NOMO-1 treated with dmso at 0.1 percent for 144 hours (cell line): ENCODE measurements around the gene CASP8.

Experiments
- DNase-seq: peaks from one replicate; lab custom pipeline; 2025; ENCODE audit not compliant: unreplicated experiment; lab: John Stamatoyannopoulos, UW

CASP8 gene

DNA sequence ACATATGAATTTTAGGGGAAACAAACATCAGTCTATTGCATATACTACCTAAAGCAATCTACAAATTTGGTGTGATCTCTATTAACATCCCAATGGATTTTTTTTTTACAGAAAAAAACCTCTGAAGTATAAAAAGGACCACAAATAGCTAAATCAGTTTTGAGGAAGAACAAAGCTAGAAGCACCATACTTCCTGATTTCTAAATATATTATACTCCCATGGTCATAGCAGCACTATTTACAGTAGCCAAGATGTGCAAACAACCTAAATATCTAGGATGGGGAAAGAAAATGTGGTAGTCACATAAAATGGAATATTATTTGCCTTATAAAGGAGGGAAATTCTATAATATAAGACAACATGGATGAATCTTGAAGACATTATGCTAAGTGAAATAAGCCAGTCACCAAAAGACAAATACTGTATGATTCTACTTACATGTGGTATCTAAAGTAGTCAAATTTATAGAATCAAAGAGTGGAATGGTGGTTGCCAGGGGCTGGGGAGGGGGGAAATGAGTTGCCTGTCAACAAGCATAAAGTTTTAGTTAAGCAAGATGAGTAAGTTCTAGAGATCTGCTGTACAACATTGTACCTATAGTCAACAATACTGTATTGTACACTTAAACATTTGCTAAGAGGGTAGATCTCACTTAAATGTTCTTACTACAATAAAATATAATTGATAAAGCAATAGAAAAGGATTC is 17.6 kb upstream of the CASP8 start:
- DNase-seq: no peak

DNA sequence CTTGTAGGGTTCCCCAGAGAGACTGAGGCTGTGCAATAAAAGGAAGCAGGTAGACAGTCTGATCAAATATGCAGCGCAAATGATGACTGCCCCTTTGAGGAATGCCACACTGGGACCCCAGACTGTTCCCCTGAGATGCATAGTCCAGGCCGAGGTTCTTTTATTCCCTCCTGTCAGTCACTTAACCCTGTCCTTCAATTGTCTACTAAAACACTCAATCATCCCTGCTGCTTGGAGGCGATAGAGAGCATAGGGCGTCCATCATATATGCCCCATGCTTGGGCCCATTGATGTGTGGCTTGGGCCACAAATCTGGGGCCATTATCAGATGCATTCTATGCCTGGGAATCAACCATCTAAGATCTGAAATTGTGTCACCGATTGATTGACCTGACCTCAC is 15.5 kb upstream of the CASP8 start:
- DNase-seq: no peak

DNA sequence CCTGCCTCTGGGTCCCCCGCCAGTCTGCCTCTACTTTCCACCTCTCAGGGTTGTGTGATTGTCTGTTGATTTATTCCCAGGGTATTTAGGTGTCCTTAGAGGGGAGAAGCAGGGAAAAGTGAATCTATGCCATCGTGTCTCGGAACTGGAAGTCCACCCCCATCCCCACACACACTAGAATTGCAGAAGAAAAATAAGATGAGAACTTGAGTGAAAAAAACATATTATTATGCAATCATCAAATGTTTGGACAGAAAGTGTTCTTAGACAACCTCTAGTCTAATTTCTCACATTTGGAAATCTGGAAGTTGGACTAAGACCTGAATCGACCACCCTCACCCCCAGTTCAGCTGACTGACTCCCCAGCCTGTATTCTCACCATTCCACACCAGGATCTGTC is 14.1 kb upstream of the CASP8 start:
- DNase-seq: no peak

DNA sequence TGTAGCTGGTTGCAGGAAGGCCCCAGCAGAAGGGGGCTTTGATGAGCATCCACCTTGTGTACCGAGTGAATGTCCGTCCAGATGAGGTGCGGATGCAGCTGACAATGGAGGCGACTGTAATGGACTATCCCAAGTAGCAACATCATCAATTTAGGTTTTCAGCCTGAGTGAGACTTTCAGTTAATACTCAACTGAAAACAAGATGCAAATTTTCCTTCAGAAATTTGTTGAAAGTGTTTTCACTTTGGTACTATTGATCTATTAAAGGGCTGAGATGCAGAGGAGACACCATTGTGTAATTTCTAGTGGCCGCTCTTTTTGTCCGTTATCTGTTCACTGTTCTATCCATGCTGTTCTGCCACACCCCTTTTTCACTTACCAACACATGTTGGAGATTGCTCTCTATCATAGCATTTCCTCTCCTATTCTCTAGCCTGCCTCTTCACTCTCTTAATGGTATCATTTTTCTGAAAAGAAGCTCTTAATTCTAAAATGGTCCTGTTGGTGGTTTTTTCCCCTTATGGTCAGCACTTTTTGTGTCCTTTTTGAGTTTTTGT is 12.0 kb upstream of the CASP8 start:
- no peak for DNase-seq

DNA sequence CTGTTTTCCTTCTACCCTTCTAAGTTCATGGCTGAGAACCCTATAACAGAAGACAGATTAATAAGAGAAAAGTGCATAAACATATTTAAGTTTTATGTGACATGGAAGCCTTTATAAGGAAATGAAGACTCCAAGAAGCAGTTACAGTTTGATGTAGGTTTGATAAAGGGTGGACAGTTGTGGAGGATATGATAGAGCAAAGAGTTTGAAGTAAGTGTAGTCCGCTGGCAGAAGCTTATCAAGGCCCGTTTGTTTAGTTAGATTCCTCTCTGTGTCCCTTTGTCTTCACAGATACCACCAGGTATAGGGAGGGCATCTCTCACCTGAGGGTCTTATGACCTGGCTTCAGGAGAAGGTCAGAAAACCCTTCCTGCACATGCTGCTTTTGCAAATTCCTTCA is 10.4 kb upstream of the CASP8 start:
- no peak for DNase-seq

DNA sequence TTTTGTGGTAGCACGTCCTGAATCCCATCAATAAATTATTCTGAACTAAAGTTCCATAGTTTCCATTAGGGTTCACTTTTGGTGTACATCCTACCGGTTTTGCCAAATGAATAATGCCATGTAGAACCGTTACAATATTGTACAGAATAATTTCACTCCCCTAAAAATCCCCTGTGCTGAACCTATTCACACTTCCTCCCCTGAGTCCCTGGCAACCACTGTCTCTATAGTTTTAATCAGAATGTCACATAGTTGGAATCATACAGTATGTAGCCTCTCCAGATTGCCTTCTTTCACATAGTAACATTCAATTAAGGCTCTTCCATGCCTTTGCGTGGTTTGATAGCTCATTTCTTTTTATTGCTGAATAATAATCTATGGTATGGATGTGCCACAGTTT is 9.6 kb upstream of the CASP8 start:
- no peak for DNase-seq

DNA sequence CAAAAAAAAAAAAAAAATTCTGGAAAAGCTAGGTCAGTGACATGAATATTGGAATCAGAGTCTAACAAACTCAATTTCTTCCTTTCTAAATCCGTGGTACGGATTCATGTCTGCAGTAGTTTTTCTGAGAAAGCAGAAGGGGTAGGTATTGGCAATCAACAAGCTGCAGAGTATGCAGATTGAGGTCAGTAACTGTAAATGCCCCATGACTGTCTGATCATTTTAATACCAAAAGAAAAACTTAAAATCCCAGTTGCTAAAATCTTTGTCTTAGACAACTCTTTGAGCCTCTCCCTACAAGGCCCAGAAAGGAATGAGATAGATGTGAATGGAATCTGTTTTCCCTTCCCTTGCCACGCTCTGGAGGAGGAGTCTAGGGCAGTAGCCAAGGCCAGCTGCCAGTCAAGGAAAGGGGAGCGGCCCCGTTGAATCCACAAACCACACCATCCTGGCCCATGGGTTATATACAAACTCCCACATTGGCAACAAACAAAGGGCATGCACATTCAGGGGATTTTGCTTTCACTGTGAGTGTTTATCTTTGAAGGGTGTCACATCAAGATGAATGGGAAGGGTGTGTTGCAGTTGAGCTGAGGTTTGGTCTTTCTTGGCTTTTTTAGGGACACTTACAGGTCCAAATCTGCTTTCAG is 6.1 kb upstream of the CASP8 start:
- DNase-seq: no peak

DNA sequence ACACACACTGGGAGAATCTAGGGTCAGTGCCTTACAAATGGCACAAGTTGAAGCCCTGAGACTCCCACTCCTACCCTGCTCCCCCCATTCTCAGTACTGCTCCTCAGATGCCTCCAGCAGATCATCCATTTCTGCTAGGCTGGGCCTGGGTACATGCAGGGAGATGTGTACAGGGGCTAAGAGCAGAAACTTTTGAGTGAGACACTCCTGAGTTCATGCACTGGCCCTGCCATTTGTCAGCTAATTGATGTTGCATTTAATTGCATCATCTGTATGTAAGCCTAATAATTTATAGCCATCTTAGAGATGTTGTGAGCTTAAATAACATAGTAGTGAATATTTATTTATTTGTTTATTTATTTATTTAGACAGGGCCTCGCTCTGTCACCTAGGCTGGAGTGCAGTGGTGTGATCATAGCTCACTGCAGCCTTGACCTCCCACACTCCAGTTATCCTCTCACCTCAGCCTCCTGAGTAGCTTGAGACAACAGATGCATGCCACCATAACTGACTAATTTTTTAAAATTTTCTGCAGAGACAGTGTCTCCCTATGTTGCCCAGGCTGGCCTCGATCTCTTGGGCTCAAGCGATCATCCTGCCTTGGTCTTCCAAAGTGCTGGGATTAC is 4.8 kb upstream of the CASP8 start:
- no peak for DNase-seq

DNA sequence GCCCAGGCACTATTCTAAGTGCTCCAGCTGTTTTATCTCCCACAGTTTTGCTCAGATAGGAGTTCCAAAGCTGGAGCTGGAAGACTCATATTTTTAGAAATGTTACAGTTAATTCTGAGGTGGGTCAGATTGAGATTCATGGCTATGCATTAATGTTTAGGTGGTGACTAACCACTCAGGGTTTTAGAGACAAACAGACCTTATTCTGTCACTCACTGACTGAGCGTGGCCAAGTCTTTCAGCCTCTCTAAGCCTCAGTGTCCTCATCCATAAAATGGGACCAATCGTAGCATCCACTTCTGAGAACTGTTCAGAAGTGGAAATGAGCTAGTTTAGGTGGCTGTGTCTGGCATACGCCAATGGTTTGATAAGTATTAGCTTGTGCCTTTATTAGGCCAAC is 4.3 kb upstream of the CASP8 start:
- no peak for DNase-seq

DNA sequence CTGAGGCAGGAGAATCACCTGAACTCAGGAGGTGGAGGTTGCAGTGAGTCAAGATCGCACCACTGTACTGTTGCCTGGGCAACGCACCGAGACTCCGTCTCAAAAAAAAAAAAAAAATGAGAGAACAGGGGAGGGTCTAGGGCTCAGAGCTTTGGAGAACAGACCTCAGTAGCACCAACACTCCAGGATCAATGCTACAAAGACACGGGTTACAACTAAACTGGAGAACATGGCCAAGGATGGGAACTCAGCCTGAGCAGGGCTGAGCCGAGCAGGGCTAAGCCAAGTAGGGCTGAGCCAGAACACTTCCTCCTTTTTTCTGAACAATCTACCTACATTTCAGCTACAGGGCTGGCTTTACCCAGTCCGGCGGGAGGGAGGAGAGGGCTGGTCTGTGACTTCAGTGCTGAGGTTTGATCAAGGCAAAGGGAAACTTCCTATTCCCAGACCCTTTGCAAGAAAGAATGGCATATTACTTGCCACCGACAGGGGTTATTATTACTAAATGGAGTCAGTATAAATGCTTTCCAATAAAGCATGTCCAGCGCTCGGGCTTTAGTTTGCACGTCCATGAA is 2.9 kb upstream of the CASP8 start:
- peak; percentile 92 for DNase-seq

DNA sequence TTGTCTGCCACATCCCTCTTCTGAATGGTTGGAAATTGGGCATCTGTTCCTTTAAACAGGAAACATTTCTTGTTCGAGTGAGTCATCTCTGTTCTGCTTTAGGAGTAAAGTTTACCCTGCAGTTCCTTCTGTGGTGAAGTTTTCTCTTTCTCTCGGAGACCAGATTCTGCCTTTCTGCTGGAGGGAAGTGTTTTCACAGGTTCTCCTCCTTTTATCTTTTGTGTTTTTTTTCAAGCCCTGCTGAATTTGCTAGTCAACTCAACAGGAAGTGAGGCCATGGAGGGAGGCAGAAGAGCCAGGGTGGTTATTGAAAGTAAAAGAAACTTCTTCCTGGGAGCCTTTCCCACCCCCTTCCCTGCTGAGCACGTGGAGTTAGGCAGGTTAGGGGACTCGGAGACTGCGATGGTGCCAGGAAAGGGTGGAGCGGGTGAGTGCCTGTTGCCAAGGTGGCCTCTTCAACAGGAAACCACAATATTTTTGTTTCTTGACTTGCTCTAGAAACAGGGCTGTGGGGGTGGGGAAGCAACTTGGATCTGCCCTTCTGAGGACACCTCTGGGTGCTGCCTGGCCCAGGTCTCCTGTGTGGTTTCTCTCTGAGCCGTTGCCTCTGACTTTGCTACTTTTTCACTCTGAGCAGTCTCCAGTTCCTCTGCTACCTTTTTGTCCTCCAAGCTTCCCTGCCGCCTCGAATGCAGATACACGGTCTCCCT is 2.2 kb upstream of the CASP8 start:
- DNase-seq: peak; percentile 88

DNA sequence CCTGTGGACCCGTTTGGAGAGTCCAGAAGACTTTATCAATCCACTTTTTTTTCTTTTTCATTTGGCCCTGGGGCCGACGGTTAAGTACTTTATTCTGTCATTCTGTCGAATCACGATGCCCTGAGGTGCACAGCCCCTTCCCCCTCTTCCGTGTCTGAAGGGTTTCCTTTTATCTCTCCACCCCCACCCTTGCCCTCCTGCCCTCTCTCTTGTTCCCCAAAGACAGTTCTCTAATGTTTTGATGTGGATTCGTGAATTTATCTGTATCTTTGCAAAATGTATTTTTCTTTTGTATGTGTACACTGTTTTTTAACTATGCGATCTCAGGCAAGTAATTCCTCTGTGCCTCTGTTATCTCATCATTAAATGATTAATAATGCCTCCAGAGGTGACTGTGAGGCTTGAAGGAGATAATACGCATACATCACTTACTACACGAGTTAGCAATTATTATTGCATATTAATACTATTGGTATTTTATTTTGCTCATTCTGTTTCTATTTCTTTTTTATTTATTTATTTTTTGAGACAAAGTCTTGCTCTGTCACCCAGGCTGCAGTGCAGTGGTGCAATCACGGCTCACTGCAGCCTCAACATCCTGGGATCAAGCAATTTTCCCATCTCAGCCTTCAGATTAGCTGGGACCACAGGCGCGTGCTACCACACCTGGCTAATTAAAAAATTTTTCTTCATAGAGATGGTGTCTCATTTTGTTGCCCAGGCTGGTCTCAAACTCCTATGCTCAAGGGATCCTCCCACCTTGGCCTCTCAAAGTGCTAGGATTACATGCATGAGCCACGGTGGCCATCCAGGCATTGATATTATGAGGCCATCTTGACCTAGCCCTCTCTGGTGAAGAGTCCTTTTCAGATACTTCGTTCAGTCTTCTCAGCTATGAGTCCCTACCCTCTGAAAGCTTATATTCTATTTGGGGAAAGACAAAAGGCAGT is 1.4 kb upstream of the CASP8 start:
- DNase-seq: no peak

DNA sequence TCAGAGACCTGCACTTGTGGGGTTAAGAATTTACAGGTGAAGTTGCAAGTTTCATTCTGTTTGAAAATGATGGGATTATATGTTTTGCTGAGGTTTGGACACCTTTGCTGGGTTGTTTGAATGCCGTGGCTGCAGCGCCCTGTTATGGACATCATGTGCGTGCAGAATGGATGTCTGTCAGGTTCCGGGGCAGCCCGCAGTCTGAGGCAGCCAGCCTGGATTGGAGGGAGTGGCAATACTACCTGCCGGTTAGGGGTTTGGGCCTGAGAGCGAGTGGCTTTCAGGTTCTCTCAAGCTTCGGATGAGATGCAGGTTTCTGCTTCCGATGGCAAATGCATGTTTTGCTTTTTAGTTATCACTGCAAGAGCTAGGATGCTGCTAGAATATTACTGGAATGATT is 1.1 kb downstream of the CASP8 start:
- DNase-seq: no peak

DNA sequence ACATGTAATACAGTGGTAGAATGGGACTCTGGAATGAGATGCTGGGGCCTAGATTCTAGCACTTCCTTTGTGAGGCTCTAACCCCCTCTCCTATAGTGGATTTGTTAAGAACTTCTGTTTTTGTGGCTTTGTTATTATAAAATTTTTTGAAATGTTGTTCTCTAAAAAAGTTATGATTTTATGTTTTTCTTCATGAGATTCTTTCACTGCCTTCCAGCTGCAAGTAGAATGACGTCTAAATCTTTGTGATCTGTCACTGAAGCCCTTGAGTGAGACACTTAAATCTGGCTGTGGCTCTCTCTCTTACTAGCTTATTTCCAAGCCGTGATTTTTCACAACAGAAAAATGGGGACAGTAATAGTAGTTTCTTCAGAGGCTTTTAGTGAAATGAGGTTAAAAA is 1.6 kb downstream of the CASP8 start:
- no peak for DNase-seq

DNA sequence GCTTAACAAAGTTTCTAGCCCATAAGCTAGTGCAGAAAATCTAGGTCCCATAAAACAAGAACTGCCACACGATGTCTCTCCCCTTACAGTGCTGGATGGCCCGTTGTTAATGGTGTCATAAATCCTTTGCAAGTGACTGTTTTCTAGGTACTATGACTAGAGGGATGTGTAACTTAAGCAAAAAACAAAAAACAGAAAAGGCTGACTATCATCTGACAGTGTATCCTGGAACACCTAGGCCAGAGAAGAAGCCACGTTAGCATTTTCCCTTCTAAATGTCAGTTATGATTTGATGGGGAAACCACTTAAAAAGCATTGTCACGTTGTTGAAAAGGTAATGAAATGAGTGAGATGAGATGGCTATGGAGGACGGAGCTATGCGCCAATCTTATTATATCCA is 2.4 kb downstream of the CASP8 start:
- no peak for DNase-seq

DNA sequence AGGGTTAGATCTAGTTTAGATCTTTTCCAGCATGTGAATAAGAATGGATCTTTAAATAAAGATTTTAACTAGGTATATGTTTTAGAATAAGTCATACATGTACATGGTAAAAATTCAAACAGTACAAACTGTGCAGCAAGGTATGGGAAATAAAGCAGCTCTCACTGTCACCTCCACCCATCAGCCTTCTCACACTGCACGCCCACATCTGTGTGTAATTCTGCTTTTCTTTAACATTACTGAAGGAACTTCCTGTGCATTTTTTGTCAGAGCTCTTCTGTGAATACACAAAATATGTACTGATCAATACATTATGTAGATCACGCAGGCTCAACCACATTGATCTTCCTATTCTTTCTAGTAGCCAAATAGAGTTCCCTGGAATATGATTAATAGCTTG is 3.4 kb downstream of the CASP8 start:
- DNase-seq: no peak

DNA sequence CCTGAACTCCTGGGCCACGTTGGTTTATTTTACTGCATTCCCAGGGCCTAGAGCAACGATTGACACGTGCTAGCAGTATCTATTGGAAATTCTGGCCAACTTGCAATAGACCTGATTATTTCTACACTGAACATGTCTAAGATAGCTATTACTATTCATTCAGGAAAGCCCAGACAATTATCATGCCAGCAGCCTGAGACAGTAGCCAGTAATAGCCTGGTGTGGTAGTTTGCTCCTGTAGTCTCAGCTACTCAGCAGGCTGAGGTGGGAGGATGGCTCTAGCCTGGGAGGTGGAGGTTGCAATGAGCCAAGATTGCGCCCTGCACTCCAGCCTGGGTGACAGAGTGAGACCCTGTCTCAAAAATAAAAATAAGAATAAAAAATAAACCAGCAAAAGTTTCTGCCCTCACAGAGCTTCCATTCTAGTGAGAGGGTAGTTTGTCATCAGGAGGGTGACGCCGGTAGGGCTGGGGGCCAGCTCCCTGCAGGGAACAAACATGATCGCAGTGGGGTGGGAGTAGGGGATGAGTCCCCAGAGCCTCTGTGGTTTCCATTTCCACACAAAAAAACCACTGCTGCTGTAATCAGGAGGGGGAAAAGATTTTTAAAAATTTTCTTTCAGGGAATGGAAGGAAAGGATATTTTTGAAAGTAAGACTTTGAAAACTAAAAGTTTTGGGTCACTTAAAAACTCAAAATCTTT is 4.3 kb downstream of the CASP8 start:
- DNase-seq: no peak

DNA sequence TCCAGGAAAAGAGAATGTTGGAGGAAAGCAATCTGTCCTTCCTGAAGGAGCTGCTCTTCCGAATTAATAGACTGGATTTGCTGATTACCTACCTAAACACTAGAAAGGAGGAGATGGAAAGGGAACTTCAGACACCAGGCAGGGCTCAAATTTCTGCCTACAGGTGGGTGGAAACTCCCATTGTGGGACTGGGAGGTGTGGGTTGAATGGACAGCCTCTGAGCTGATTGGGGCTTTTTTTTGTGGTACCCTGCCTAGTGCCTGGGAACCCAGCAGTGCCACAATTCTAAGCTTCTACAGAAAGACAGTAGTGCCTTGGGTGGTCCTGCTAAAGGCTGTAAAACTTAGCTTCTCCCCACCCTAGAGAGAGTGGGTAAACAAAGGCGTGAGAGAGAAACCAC is 6.3 kb downstream of the CASP8 start:
- DNase-seq: no peak

DNA sequence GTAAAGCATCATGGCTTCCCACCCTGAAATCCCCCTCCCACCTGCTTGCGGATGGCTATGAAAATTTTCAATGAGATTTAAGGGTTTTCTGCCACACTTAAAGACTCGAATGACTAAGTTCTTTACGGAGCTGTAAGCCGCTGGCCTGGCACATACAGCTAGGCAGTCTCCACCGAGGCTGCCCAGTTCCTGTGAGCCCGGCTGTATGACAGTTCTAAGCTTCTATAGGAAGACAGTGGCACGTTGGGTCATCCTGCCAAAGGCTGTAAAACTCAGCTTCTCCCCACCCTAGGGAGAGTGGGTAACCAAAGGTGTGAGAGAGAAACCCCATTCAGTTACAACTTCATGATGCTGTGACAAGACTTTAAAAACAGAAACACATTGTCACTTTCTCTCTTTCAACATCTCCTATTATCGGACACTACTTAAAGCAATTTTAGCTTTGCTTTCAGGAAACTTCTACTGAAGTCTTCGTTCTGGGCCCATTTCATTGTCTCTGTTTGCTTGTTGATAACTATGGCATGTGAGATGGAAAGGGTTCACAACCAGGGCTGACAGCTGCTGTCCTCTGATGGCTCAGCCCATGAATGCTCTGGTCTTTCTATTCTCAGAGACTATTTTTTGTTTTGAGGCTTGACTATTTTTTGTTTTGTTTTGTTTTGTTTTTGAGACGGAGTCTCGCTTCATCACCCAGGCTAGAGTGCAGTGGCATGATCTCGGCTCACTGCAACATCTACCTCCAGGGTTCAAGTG is 7.1 kb downstream of the CASP8 start:
- DNase-seq: no peak
